GM23248 (cell line): ENCODE measurements around the gene DEF6.

Experiments
- EZH2 ChIP-seq: fragments of 200-600 bp; sonication (generic); IDR thresholded peaks from 2 replicates; pipeline ENCODE4 v1.6.1; 2018; ENCODE audit warnings: antibody characterized with exemption, mild to moderate bottlenecking; ENCODE audit not compliant: insufficient read depth, poor library complexity, severe bottlenecking
- EZH2phosphoT487 ChIP-seq: fragments of 200-600 bp; sonication (generic); IDR thresholded peaks from 2 replicates; pipeline ENCODE4 v1.6.1; 2018; ENCODE audit warnings: antibody characterized with exemption, moderate library complexity, mild to moderate bottlenecking, low read depth; ENCODE audit not compliant: insufficient read depth

DNA sequence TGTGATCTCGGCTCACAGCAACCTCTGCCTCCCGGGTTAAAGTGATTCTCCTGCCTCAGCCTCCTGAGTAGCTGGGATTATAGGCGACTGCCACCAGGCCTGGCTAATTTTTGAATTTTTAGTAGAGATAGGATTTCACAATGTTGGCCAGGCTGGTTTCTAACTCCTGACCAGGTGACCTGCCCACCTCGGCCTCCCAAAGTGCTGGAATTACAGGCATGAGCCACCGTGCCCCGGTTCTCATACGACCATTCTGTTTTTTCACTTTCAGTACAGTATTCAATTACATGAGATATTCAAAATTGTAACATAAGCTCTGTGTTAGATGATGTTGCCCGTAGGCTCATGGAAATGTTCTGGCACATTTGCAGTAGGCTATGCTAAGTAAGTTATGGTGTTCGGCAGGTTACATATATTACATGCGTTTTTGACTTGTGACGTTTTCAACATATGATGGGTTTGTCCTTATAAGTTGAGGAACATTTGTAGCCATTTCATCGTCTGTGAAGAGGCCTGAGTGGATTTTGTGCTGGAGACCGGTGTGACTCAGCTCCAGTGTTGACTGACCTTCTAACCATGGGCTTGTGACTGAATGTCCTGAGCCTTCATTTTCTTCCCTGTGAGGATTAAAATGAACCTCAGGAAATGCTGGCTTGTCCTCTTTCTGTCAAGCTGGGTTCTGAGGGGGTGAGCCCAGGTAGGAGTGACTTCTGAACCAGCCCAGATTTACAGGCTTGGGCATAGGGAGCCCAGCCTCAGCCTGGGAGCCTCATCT, 56.9 kb downstream of the DEF6 start:
- TF ChIP-seq EZH2phosphoT487, result no peak
- no peak for TF ChIP-seq EZH2
